Activated CD4-positive, alpha-beta memory T cell treated with anti-CD3 and anti-CD28 coated beads for 36 hours (primary cell): ENCODE data around the gene EMX1. TPM values are rescaled to one million over a fixed set of nuclear protein-coding genes. Genes with fewer than 3 reads are reported as not detected.

Experiments
- CTCF ChIA-PET: fragments of 350-600 bp; sonication (Branson Sonifier 250); formaldehyde crosslinking; loops from one replicate; lab custom pipeline; 2021; ENCODE audit warnings: antibody characterized with exemption, inconsistent platforms; lab: Charles Lee
- POLR2A ChIA-PET: fragments of 350-600 bp; sonication (Branson Sonifier 250); formaldehyde crosslinking; loops from one replicate; lab custom pipeline; 2021; ENCODE audit warnings: antibody characterized with exemption; lab: Charles Lee
- DNase-seq: peaks from one replicate; pipeline ENCODE4 v3.0.0-alpha.2; 2020
- H3K27ac Mint-ChIP-seq: one replicate; pipeline ENCODE4 v1.8.0; 2021; ENCODE audit warnings: mixed read lengths
- H3K27me3 Mint-ChIP-seq: one replicate; pipeline ENCODE4 v1.8.0; 2021; ENCODE audit warnings: mixed read lengths
- H3K36me3 Mint-ChIP-seq: one replicate; pipeline ENCODE4 v1.8.0; 2021; ENCODE audit warnings: mixed read lengths
- H3K4me1 Mint-ChIP-seq: one replicate; pipeline ENCODE4 v1.8.0; 2021; ENCODE audit warnings: low read depth, mixed read lengths
- H3K4me3 Mint-ChIP-seq: one replicate; pipeline ENCODE4 v1.8.0; 2021; ENCODE audit warnings: mild to moderate bottlenecking, mixed read lengths
- H3K9me3 Mint-ChIP-seq: one replicate; pipeline ENCODE4 v1.8.0; 2021; ENCODE audit warnings: mixed read lengths
- intact Hi-C: fragments of 100-400 bp; cut with micrococcal nuclease; formaldehyde crosslinking; loops from one replicate; pipeline ENCODE4 v1.15.1; 2023
- total RNA-seq, 2 experiments: library from RNA; stranded (reverse); gene quantifications; one replicate each; pipeline ENCODE4 v1.2.3, GENCODE V29; 2021

Gene EMX1
- total RNA-seq, 2 experiments from 2014 or later, result not detected

DNA sequence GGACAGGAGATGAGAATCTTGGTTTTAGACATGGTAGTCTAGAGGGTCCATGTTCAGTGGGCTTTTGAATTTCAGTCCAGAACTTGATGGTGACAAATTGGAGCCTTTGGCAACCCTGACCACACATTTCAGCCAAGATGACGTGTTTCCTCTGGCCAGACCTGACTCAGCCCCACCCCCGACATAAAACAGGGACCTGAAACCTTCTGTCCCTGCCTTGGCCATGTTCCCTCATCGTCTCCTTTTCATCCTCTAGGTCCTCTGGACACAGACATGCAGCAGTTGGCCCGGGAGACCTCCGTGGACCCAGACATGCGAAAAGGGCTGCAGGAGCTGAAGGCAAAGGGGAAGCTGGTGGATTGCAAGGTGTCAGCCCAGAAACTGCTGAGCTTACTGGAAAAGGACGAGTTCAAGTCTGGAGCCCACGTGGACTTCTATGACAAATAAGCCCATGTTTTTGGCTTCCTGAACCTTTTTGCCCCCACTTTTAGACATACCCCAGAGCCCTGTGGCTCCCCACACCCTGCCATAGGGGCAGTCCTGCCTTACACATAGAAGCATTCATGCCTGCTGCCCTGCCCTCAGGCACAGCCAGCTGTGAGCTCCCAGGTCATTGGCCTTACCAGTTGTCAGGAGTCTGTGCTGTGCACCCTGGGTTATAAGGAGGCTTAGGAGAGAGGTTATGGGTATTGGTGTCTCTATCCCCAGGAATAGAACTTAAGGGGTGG is 26.1 kb upstream of the EMX1 start:
- intact Hi-C loops, result loop anchor here (5.0 kb wide), 2 partner anchors 181 to 321 kb away; partner anchors contain the start of genes SFXN5 and SMYD5
- Mint-ChIP-seq H3K4me3 (no peak overlapping the region), H3K9me3 (no peaks in the 10 kb centered on the region), H3K27me3 (peaks cover 61% of the 10 kb centered on the region), H3K27ac (no peak overlapping the region), H3K36me3 (peaks cover 4% of the 10 kb centered on the region), H3K4me1 (peaks cover 11% of the 10 kb centered on the region)
- CTCF ChIA-PET, result interaction anchor here (0.7 to 6.3 kb wide), 13 partner anchors 7 to 1633 kb away, joined by 3 to 113 read pairs (median 13); no protein-coding TSS in a partner anchor
- POLR2A ChIA-PET, result no interaction called here
- no peak for DNase-seq

DNA sequence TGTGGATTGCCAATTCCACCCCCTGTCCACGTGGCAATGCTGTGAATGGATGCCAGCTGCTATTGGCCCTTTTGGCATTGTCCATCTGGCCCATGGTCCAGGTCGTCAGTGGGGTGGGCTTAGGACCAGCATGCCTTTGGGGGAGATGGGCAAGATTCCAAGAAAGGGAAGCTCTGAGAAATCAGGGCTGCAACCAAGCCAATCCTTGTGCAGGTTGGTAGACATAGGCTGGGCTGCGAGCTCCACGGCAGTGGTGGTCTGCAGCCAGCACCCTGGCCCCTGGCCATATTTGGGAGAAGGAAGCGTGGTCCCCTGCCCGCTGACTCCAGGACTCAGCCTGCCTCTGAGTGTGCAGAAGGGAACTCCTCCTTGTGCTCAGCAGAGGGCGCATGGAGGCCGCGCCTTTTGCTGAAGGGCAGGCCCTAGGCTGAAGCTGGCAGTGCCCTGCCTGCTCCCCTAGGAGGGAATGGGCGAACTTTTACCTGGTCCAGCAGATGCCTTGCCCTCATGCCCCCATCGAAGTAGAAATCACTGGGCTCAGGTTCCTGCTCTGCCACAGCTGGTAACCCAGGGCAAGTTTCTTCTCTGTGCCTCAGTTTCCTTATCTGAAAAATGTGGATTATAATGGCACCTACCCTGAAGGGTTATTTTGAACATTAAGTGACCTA is 24.7 kb upstream of the EMX1 start:
- POLR2A ChIA-PET, result no interaction called here
- intact Hi-C loops, result loop anchor here (1.0 to 5.0 kb wide), 5 partner anchors 81 to 320 kb away; partner anchors contain the start of genes SFXN5 and SMYD5

DNA sequence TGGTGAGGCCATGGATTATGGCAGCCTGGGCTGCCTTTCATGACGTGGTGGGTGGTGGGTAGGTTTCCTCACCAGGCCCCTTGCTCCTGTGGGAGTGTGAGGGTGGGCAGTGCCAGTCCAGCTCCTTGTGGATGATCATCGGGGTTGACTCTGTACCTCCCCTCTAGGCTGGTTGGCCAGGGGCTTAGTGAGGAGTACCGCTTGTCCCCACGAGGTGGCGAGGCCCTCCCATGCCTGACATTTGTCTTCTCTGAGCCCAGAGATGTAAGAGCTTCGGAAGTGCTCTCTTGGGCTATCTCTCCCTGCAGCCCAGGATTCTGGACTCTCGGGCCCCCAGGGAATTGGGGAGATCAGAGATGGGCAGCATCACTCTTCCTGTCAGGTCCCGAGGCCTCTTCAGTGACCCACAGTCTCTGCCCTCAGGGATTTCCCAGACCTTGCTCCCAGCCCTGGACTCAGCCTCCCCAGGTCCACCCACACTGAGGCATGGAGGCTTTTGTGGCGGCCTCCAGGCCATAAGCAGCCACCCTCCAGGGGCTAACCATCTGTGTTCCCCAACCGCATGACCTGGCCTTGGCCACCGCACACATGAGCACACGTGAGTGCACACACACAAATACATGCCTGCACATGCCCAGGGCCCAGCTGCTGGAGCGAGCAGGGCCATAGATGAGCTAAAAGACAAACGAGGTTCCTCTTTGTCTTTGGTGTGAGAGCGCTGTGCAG is 23.6 kb upstream of the EMX1 start:
- ChIA-PET POLR2A (no interaction called here), CTCF (interaction anchor here (0.6 to 6.3 kb wide), 26 partner anchors 9 to 319 kb away, joined by 3 to 113 read pairs (median 8); partner anchors contain the start of gene EMX1)
- DNase-seq, result peak; percentile 67
- Mint-ChIP-seq H3K9me3 (no peaks in the 10 kb centered on the region), H3K27ac (no peak overlapping the region), H3K27me3 (peaks cover 53% of the 10 kb centered on the region), H3K36me3 (peaks cover 4% of the 10 kb centered on the region), H3K4me1 (no peaks in the 10 kb centered on the region), H3K4me3 (no peak overlapping the region)
- intact Hi-C loops, result loop anchor here (5.0 kb wide), 2 partner anchors 179 to 319 kb away; partner anchors contain the start of genes SFXN5 and SMYD5

More for the DNA sequence above, 24.7 kb upstream of the EMX1 start:
- H3K4me1 Mint-ChIP-seq, result peaks cover 6% of the 10 kb centered on the region
- CTCF ChIA-PET, result interaction anchor here (0.9 to 6.3 kb wide), 37 partner anchors 10 to 320 kb away, joined by 3 to 113 read pairs (median 5); partner anchors contain the start of gene EMX1
- H3K4me3 Mint-ChIP-seq, result no peak overlapping the region
- no peaks in the 10 kb centered on the region for H3K9me3 Mint-ChIP-seq
- no peak overlapping the region for H3K27ac Mint-ChIP-seq
- peaks cover 59% of the 10 kb centered on the region for H3K27me3 Mint-ChIP-seq
- H3K36me3 Mint-ChIP-seq, result peaks cover 4% of the 10 kb centered on the region
- DNase-seq, result peak; percentile 72

DNA sequence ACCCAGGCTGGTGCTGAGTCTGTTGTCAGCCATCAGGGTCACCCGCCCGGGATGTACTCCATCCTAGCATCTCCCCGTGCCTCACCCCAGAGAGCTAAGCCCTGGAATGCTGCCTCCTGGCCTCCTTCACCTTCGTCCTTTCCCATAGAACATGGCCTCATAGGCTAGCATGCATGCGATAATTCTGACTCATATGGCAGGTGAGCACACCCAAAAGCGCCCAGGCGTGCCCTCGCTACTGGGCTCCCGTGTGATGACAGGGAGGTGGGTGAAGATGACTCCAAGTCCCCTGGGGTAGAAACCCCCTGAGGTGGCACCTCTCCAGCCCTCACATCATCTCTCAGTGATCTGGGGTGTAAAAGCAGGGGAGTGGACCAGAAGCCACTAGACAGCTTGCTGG is 22.8 kb upstream of the EMX1 start:
- ChIA-PET CTCF (interaction anchor here (1.1 to 6.3 kb wide), 11 partner anchors 8 to 316 kb away, joined by 3 to 113 read pairs (median 14); no protein-coding TSS in a partner anchor), POLR2A (no interaction called here)
- no peak overlapping the region for H3K27ac Mint-ChIP-seq
- peaks cover 47% of the 10 kb centered on the region for H3K27me3 Mint-ChIP-seq
- DNase-seq, result no peak
- H3K36me3 Mint-ChIP-seq, result peaks cover 4% of the 10 kb centered on the region
- intact Hi-C loops, result loop anchor here (5.0 kb wide), 2 partner anchors 178 to 318 kb away; partner anchors contain the start of genes SFXN5 and SMYD5
- no peak overlapping the region for H3K4me3 Mint-ChIP-seq
- H3K4me1 Mint-ChIP-seq, result no peaks in the 10 kb centered on the region
- H3K9me3 Mint-ChIP-seq, result no peaks in the 10 kb centered on the region

DNA sequence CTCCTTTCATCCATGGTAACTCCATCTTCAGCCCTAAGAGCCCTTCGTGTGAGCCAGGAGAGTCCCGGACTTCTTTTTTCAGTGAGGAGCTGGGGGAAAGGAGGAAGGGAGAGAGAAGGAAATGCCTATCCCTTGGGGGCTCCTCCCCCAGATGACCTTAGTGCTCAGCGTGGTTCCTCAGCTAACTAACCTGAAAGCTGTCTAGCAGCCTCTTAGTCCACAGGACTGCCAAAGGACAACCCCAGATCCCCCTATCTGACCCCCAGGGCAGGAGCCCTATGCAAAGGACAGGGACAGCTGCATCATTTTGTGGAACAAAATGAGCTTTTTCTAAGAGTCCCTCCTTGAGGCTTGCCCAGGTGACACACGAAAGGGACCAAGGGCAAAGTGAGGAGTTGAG is 22.2 kb upstream of the EMX1 start:
- Mint-ChIP-seq H3K9me3 (no peaks in the 10 kb centered on the region), H3K27me3 (peaks cover 42% of the 10 kb centered on the region), H3K4me1 (no peaks in the 10 kb centered on the region), H3K4me3 (no peak overlapping the region), H3K36me3 (peaks cover 4% of the 10 kb centered on the region), H3K27ac (no peak overlapping the region)
- CTCF ChIA-PET, result interaction anchor here (0.7 to 6.3 kb wide), 8 partner anchors 15 to 282 kb away, joined by 3 to 113 read pairs (median 3); no protein-coding TSS in a partner anchor
- intact Hi-C loops, result no loop called here
- POLR2A ChIA-PET, result no interaction called here
- no peak for DNase-seq

DNA sequence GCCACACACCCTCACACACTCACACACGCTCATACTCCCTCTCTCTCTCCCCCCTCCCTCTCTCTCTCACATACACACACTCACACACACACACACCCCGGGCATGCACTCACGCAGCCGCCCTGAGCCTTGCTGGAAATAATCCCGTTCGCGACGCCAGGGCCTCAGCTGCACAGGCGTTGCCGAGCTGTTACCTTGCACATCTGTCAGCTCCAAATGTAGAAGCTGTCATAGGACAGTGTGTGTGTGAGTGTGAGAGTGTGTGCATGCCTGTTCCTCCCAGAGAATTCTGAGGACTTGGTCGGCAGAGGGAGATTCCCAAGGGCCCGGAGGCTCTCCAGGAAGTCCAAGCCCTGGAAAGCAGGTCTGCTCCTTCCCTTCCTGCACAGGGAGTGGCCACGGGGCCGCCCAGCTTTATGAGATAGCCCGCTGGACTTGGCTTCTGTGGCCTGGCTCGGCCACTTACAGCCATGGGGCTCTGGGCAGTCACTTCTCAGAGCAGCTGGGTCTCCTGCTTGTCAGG is 21.5 kb upstream of the EMX1 start:
- ChIA-PET CTCF (interaction anchor here (0.7 to 6.3 kb wide), 7 partner anchors 8 to 281 kb away, joined by 3 to 113 read pairs (median 3); partner anchors contain the start of gene SPR), POLR2A (no interaction called here)
- Mint-ChIP-seq H3K9me3 (no peaks in the 10 kb centered on the region), H3K36me3 (peaks cover 4% of the 10 kb centered on the region), H3K27me3 (peaks cover 39% of the 10 kb centered on the region), H3K4me1 (no peaks in the 10 kb centered on the region), H3K4me3 (no peak overlapping the region), H3K27ac (no peak overlapping the region)
- no peak for DNase-seq
- intact Hi-C loops, result no loop called here

DNA sequence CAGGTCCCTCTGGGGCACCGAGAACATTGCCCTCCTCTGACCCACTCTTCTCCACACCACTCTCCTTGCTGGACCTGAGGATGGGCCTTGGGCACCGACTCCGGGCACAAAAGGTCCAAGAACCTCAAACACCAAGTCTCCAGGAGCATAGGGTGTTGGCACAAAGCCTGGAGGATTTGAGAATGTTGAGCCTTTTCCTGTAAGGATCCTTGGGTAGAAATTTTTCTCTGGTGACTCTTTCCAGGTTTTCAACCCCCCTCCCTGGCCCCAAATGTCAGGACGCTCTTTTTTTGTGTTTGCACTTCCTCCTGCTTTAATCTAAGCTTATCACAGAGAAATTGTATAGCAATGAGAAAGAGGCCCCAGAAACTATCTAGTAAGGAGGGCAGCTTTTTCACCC is 20.9 kb upstream of the EMX1 start:
- Mint-ChIP-seq H3K27ac (no peak overlapping the region), H3K27me3 (peaks cover 42% of the 10 kb centered on the region), H3K4me1 (no peaks in the 10 kb centered on the region), H3K36me3 (peaks cover 4% of the 10 kb centered on the region), H3K4me3 (no peak overlapping the region), H3K9me3 (no peaks in the 10 kb centered on the region)
- ChIA-PET CTCF (interaction anchor here (1.0 to 6.3 kb wide), 4 partner anchors 9 to 281 kb away, joined by 3 to 113 read pairs (median 43); partner anchors contain the start of gene SPR), POLR2A (no interaction called here)
- no peak for DNase-seq
- intact Hi-C loops, result no loop called here

DNA sequence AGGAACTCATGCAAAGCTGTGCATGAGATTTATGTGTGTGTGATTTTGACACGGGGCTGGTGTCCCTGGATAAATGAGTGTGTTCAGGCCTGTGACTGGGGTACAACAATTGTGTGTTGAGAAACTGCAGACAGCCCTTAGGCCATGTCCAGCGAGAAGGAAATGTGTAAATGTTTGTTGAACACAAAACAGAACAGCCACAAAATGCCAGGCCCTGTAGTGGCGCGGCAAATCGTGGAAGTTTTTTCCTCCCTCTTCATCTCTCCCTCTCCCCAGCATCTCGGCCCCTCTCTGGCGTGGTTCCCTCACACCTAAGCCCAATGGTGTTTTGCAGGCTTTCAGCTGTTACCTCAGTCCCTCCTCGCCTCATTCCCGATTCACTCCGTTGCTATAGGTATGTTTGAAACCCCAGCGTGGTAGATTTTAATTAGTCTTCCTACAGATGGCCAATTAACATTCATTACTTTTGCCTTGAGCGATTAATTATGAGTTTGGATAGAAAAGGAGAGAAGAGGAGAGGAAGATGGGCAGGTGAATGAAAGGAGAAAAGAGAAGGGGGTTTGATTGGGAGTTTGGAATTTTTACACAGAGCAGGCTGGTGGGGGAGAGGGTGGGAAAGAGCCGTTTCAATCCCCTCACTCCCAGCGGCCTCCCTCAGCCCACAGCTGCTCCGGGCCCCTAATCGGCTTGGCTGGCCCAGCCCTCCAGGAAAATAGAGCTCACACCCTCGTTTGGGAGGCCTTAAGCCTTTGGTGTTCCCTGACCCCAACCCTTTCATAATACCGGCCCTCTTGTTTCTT is 19.3 kb upstream of the EMX1 start:
- Mint-ChIP-seq H3K4me3 (no peak overlapping the region), H3K27ac (no peak overlapping the region), H3K9me3 (no peaks in the 10 kb centered on the region), H3K4me1 (no peaks in the 10 kb centered on the region), H3K27me3 (peaks cover 36% of the 10 kb centered on the region), H3K36me3 (no peaks in the 10 kb centered on the region)
- DNase-seq, result no peak
- ChIA-PET CTCF (interaction anchor here (1.0 to 3.6 kb wide), 4 partner anchors 7 to 279 kb away, joined by 3 to 15 read pairs (median 7); partner anchors contain the start of gene SPR), POLR2A (no interaction called here)
- intact Hi-C loops, result no loop called here

DNA sequence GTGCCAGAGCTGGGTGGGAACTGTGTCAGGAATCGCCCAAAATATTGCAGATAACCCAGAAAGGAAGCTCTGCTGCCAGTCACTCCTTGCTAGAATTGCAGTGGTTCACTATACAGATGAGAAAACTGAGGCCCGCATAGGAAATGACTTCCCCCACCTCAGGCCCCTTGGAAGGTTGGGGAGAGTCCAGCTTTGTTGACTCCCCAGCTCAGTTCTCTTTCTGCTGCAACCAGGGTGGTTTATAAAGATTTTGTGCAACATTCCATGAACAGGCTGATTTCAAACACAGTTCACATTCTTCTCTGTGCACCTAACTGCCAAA is 18.8 kb upstream of the EMX1 start:
- no peaks in the 10 kb centered on the region for H3K4me1 Mint-ChIP-seq
- H3K36me3 Mint-ChIP-seq, result no peaks in the 10 kb centered on the region
- ChIA-PET CTCF (interaction anchor here (1.0 to 3.6 kb wide), 4 partner anchors 8 to 279 kb away, joined by 3 to 15 read pairs (median 7); partner anchors contain the start of gene SPR), POLR2A (no interaction called here)
- intact Hi-C loops, result no loop called here
- no peak overlapping the region for H3K4me3 Mint-ChIP-seq
- no peak for DNase-seq
- no peaks in the 10 kb centered on the region for H3K9me3 Mint-ChIP-seq
- peaks cover 35% of the 10 kb centered on the region for H3K27me3 Mint-ChIP-seq
- H3K27ac Mint-ChIP-seq, result no peak overlapping the region

DNA sequence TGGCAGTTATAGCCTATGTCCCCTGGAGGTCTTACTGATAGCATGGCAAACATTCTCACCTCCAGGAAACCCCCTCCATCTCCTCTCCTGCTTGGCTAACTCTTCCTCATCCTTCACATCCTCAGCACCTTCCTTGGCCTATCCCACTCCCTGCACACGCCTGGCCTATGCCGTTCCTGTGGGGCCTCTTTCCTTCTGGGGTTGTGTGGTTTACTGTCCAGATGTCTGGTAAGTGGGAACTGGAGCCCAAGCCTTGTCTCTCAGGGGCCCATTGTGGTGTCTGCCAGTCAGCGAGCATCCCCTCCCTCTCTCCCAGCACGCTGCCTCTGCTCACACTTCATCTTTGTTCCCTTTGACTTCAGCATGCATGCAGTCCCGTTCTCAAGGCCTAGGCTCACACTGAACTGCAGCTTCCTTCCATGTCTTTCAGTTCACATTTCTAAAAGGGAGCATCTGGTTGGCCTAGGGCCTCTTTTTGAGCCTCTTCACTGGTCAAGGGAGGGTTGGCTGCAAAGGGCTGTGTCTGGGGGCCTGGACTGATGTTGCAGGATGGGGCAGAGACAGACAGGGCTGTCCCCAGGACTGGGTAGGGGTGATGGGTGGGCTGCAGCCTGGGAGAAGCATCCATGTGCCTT is 17.0 kb upstream of the EMX1 start:
- POLR2A ChIA-PET, result no interaction called here
- no peaks in the 10 kb centered on the region for H3K9me3 Mint-ChIP-seq
- no peaks in the 10 kb centered on the region for H3K36me3 Mint-ChIP-seq
- no peaks in the 10 kb centered on the region for H3K4me1 Mint-ChIP-seq
- peaks cover 27% of the 10 kb centered on the region for H3K27me3 Mint-ChIP-seq
- H3K4me3 Mint-ChIP-seq, result no peak overlapping the region
- intact Hi-C loops, result no loop called here
- CTCF ChIA-PET, result no interaction called here
- no peak for DNase-seq
- H3K27ac Mint-ChIP-seq, result no peak overlapping the region
